OCI-LY3 (cell line): Measurements from ENCODE around the gene SMIM32.

Source experiments
- CTCF ChIP-seq: fragments of 200-600, 300-600 bp; sonication (generic); IDR thresholded peaks from 2 replicates; pipeline ENCODE4 v1.5.1; 2014; ENCODE audit warnings: antibody characterized with exemption, low read length, low read depth
- EZH2phosphoT487 ChIP-seq: fragments of 200-600 bp; shearing (Covaris generic); IDR thresholded peaks from 2 replicates; pipeline ENCODE4 v1.6.1; 2018; ENCODE audit warnings: antibody characterized with exemption, mixed run types, low read depth

- TF ChIP-seq CTCF (no peak), EZH2phosphoT487 (no peak)
Observed at GRCh38 chr5:136166909-136167308, 26.1 kb downstream of the SMIM32 start.
